DMS53 treated with DMSO at 0.1 percent for 48 hours (cell line): Measurements from ENCODE around the gene CLCNKA.
"Not testable (repeated sequence)": the region's sequence is repeated elsewhere in the genome, so short reads cannot be mapped to it uniquely, and the experiment has no call there.

ENCODE experiments used
- DNase-seq: peaks from one replicate; lab custom pipeline; 2025; ENCODE audit not compliant: unreplicated experiment; lab: John Stamatoyannopoulos, UW

CLCNKA gene

GRCh38 chr1:16061989-16062686 lies 40.3 kb downstream of the CLCNKA start:
- not testable (repeated sequence) for DNase-seq

GRCh38 chr1:16062687-16063075 lies 40.8 kb downstream of the CLCNKA start:
- DNase-seq = not testable (repeated sequence)

GRCh38 chr1:16063226-16063829 lies 41.5 kb downstream of the CLCNKA start:
- DNase-seq = no peak

- DNase-seq = no peak
Observed at GRCh38 chr1:16063921-16064320, 42.1 kb downstream of the CLCNKA start.

GRCh38 chr1:16064536-16065268 lies 42.9 kb downstream of the CLCNKA start:
- DNase-seq = no peak

- DNase-seq = no peak
Observed at GRCh38 chr1:16065269-16065576, 43.4 kb downstream of the CLCNKA start.

- no peak for DNase-seq
Observed at GRCh38 chr1:16066245-16066644, 44.4 kb downstream of the CLCNKA start.

- DNase-seq = peak; percentile 63
Observed at GRCh38 chr1:16067127-16067768, 45.4 kb downstream of the CLCNKA start.

- DNase-seq = no peak
Observed at GRCh38 chr1:16067933-16068332, 46.1 kb downstream of the CLCNKA start.

- DNase-seq = peak; percentile 47
Observed at GRCh38 chr1:16068356-16069270, 46.8 kb downstream of the CLCNKA start.

GRCh38 chr1:16070640-16071355 lies 49.0 kb downstream of the CLCNKA start:
- no peak for DNase-seq

- DNase-seq = no peak
Observed at GRCh38 chr1:16071614-16072013, 49.8 kb downstream of the CLCNKA start.

GRCh38 chr1:16072095-16072494 lies 50.3 kb downstream of the CLCNKA start:
- DNase-seq = no peak

- no peak for DNase-seq
Observed at GRCh38 chr1:16072616-16073484, 51.0 kb downstream of the CLCNKA start.

- no peak for DNase-seq
Observed at GRCh38 chr1:16073490-16074119, 51.8 kb downstream of the CLCNKA start, which contains the start of gene FAM131C. Gene FAM131C, minus strand, starts transcription at chr1:16073651. Its CDS starts 209 bp downstream, at chr1:16073442.

- no peak for DNase-seq
Observed at GRCh38 chr1:16074217-16074616, 52.4 kb downstream of the CLCNKA start.

GRCh38 chr1:16075337-16076030 lies 53.6 kb downstream of the CLCNKA start:
- no peak for DNase-seq
